IMR-90 (cell line): ENCODE measurements around the gene INHBE. TPM values are rescaled to one million over a fixed set of nuclear protein-coding genes. Genes with fewer than 3 reads are reported as not detected.

ENCODE experiments used
- ATAC-seq: fragments of 200-7000 bp; cut with Tn5 transposase; 2 replicates; pipeline ENCODE4 v1.9.1; 2020; ENCODE audit warnings: low read depth, mild to moderate bottlenecking, moderate library complexity
- BruUV-seq: library from RNA; stranded (reverse); fragments of 400-500 nt; replicated peaks from 2 replicates; lab custom pipeline; 2021; lab: Mats Ljungman, UMichigan
- CTCF ChIA-PET: fragments of 300-600 bp; formaldehyde crosslinking; extraction: SDS; loops from one replicate; lab custom pipeline; 2021; ENCODE audit warnings: antibody characterized with exemption; lab: Yijun Ruan, JAX
- POLR2A ChIA-PET: fragments of 300-600 bp; sonication (Branson Sonifier 250); formaldehyde crosslinking; loops from one replicate; lab custom pipeline; 2022; ENCODE audit warnings: antibody characterized with exemption; ENCODE audit not compliant: unreplicated experiment; lab: Charles Lee
- DNase-seq: peaks from one replicate; pipeline ENCODE4 v3.0.0; 2013
- H2AFZ ChIP-seq: replicated peaks from 2 replicates; pipeline ENCODE3; 2013; ENCODE audit warnings: low read length, mild to moderate bottlenecking; ENCODE audit not compliant: poor library complexity
- H2AK5ac ChIP-seq: 2 replicates; pipeline ENCODE4 v1.6.1; 2013; ENCODE audit warnings: low read depth, low read length, inconsistent platforms
- H2AK9ac ChIP-seq: replicated peaks from 2 replicates; pipeline ENCODE3; 2013; ENCODE audit warnings: mild to moderate bottlenecking, low read depth, low read length, moderate library complexity; ENCODE audit not compliant: poor library complexity
- H2BK120ac ChIP-seq: 2 replicates; pipeline ENCODE4 v1.6.1; 2013; ENCODE audit warnings: low read depth, low read length, inconsistent platforms
- H2BK15ac ChIP-seq: 3 replicates; pipeline ENCODE4 v1.6.1; 2013; ENCODE audit warnings: low read depth, low read length, inconsistent platforms
- H2BK20ac ChIP-seq: 2 replicates; pipeline ENCODE4 v1.6.1; 2013; ENCODE audit warnings: low read depth, mild to moderate bottlenecking, inconsistent platforms, low read length, moderate library complexity
- H2BK5ac ChIP-seq: 2 replicates; pipeline ENCODE4 v1.6.1; 2013; ENCODE audit warnings: mild to moderate bottlenecking, low read depth, low read length, inconsistent platforms; ENCODE audit not compliant: poor library complexity, severe bottlenecking
- H3K14ac ChIP-seq: replicated peaks from 2 replicates; pipeline ENCODE4 v1.6.1; 2013; ENCODE audit warnings: low read depth, low read length, inconsistent platforms
- H3K18ac ChIP-seq: 2 replicates; pipeline ENCODE4 v1.6.1; 2013; ENCODE audit warnings: low read depth, low read length, control low read depth
- H3K23ac ChIP-seq: 2 replicates; pipeline ENCODE4 v1.6.1; 2013; ENCODE audit warnings: low read depth, low read length, inconsistent platforms
- H3K27ac ChIP-seq: 2 replicates; pipeline ENCODE4 v1.5.1; 2013; ENCODE audit warnings: mild to moderate bottlenecking, control low read depth, low read length; ENCODE audit not compliant: insufficient read depth
- H3K27me3 ChIP-seq: 2 replicates; pipeline ENCODE4 v1.6.1; 2013; ENCODE audit warnings: low read length; ENCODE audit not compliant: control insufficient read depth, insufficient read depth
- H3K36me3 ChIP-seq: 2 replicates; pipeline ENCODE4 v1.6.1; 2013; ENCODE audit warnings: low read length, mixed read lengths; ENCODE audit not compliant: control insufficient read depth, insufficient read depth
- H3K4ac ChIP-seq: 2 replicates; pipeline ENCODE4 v1.6.1; 2013; ENCODE audit warnings: low read depth, low read length, inconsistent platforms
- H3K4me1 ChIP-seq: 2 replicates; pipeline ENCODE4 v1.6.1; 2013; ENCODE audit warnings: low read length, mixed read lengths; ENCODE audit not compliant: control insufficient read depth, insufficient read depth
- H3K4me2 ChIP-seq: 2 replicates; pipeline ENCODE4 v1.6.1; 2013; ENCODE audit warnings: low read depth, mild to moderate bottlenecking, control low read depth, low read length, moderate library complexity
- H3K4me3 ChIP-seq: 2 replicates; pipeline ENCODE4 v1.5.1; 2013; ENCODE audit warnings: low read depth, mild to moderate bottlenecking, control low read depth, low read length, moderate library complexity; ENCODE audit not compliant: insufficient read depth
- H3K56ac ChIP-seq: 2 replicates; pipeline ENCODE4 v1.6.1; 2013; ENCODE audit warnings: low read length, inconsistent platforms; ENCODE audit not compliant: insufficient read depth; ENCODE audit errors: extremely low read depth
- H3K79me1 ChIP-seq, 2 experiments: 2 replicates each; pipeline ENCODE4 v1.6.1; 2013; ENCODE audit warnings: low read length in 2 of 2, inconsistent platforms in 1 of 2, low read depth in 1 of 2
- H3K9ac ChIP-seq: 2 replicates; pipeline ENCODE4 v1.6.1; 2013; ENCODE audit warnings: low read depth, low read length, control low read depth
- H3K9me1 ChIP-seq: 2 replicates; pipeline ENCODE4 v1.6.1; 2013; ENCODE audit warnings: low read length, inconsistent platforms; ENCODE audit not compliant: insufficient read depth
- H3K9me3 ChIP-seq: 2 replicates; pipeline ENCODE4 v1.6.1; 2013; ENCODE audit warnings: low read length; ENCODE audit not compliant: control insufficient read depth, insufficient read depth
- H4K20me1 ChIP-seq: 2 replicates; pipeline ENCODE4 v1.6.1; 2013; ENCODE audit warnings: low read length, inconsistent platforms; ENCODE audit not compliant: insufficient read depth
- H4K5ac ChIP-seq: 2 replicates; pipeline ENCODE4 v1.6.1; 2013; ENCODE audit warnings: mild to moderate bottlenecking, low read depth, low read length, control low read depth
- H4K8ac ChIP-seq, 2 experiments: 2 replicates each; pipeline ENCODE4 v1.6.1; 2013; ENCODE audit warnings: low read depth in 2 of 2, low read length in 2 of 2, control low read depth in 1 of 2, inconsistent platforms in 1 of 2
- H4K91ac ChIP-seq: 2 replicates; pipeline ENCODE4 v1.6.1; 2013; ENCODE audit warnings: low read depth, low read length, inconsistent platforms; ENCODE audit not compliant: insufficient read depth
- BHLHE40 ChIP-seq: fragments of 150-350 bp; IDR thresholded peaks from 2 replicates; pipeline ENCODE4 v1.6.1; 2016; ENCODE audit warnings: mild to moderate bottlenecking, low read depth, low read length
- CEBPB ChIP-seq: IDR thresholded peaks from 2 replicates; pipeline ENCODE4 v1.6.1; 2012; ENCODE audit warnings: low read depth, low read length, improper control_type of control experiment
- FOS ChIP-seq: fragments of 150-350 bp; IDR thresholded peaks from 2 replicates; pipeline ENCODE4 v1.6.1; 2016; ENCODE audit warnings: low read depth, low read length
- POLR2A ChIP-seq: IDR thresholded peaks from 2 replicates; pipeline ENCODE4 v1.6.1; 2012; ENCODE audit warnings: mild to moderate bottlenecking, low read depth, low read length
- RAD21 ChIP-seq: IDR thresholded peaks from 2 replicates; pipeline ENCODE4 v1.6.1; 2012; ENCODE audit warnings: low read length, improper control_type of control experiment
- RFX5 ChIP-seq: IDR thresholded peaks from 2 replicates; pipeline ENCODE4 v1.8.0; 2012; ENCODE audit warnings: low read depth, mild to moderate bottlenecking, low read length, moderate library complexity
- SMC3 ChIP-seq: fragments of 150-350 bp; IDR thresholded peaks from 2 replicates; pipeline ENCODE4 v1.6.1; 2016; ENCODE audit warnings: low read depth, mild to moderate bottlenecking, antibody characterized with exemption, low read length, moderate library complexity
- USF2 ChIP-seq: fragments of 150-350 bp; IDR thresholded peaks from 2 replicates; pipeline ENCODE4 v1.6.1; 2017; ENCODE audit warnings: mild to moderate bottlenecking, antibody characterized with exemption, low read length, low read depth
- WGBS, 2 experiments: methylation state at CpG; one replicate each; pipeline versions ENCODE4 v1.1.5 to v1.1.7; 2013; ENCODE audit warnings: missing lambda C conversion rate in 2 of 2; ENCODE audit not compliant: insufficient read length in 1 of 2; ENCODE audit errors: extremely low coverage in 2 of 2; 5-methylcytosine and 5-hydroxymethylcytosine counted together
- dilution Hi-C: fragments of 300-500 bp; cut with HindIII; formaldehyde crosslinking; loops from one replicate; pipeline ENCODE4 v1.14.3; 2018; ENCODE audit warnings: low sequenced_read_pairs; ENCODE audit not compliant: unreplicated experiment
- in situ Hi-C: fragments of 300-500 bp; cut with MboI; formaldehyde crosslinking; loops from 3 replicates; pipeline ENCODE4 v1.14.3; 2019; ENCODE audit warnings: low sequenced_read_pairs, inconsistent platforms, mixed read lengths
- intact Hi-C: fragments of 100-400 bp; cut with micrococcal nuclease; formaldehyde crosslinking; loops from 2 replicates; pipeline ENCODE4 v1.10.0; 2022
- polyA plus RNA-seq, 3 experiments: library from polyadenylated mRNA; depleted of rRNA; stranded (reverse); fragments of >200 nt; gene quantifications; 2 replicates each; pipeline ENCODE4 v1.2.3, GENCODE V29; 2012; ENCODE audit warnings: low replicate concordance in 1 of 3
- total RNA-seq: library from RNA; depleted of rRNA; stranded (reverse); fragments of >200 nt; gene quantifications from 2 replicates; pipeline ENCODE4 v1.2.3, GENCODE V29; 2012
- TF ChIP-seq, protein P1 (sequence below): conservative IDR thresholded peaks from 2 replicates; pipeline ENCODE4 v1.5.1; 2012; ENCODE audit warnings: mild to moderate bottlenecking, low read depth, low read length, improper control_type of control experiment

INHBE gene
- total and polyA plus RNA-seq, 2 of the 4 experiments (the other 2 are of a cell fraction): 0.90 to 1.7 TPM

DNA sequence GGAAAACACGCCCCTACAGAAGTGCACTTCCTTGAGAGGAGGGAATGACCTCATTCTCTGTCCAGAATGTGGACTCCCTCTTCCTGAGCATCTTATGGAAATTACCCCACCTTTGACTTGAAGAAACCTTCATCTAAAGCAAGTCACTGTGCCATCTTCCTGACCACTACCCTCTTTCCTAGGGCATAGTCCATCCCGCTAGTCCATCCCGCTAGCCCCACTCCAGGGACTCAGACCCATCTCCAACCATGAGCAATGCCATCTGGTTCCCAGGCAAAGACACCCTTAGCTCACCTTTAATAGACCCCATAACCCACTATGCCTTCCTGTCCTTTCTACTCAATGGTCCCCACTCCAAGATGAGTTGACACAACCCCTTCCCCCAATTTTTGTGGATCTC, 5.0 kb upstream of the INHBE start:
- Histone ChIP-seq H2AFZ (no peak overlapping the region), H3K56ac (no peak overlapping the region), H2BK20ac (no peak overlapping the region), H4K91ac (no peak overlapping the region), H4K5ac (no peak overlapping the region), H2AK9ac (no peak overlapping the region), H3K27ac (no peak overlapping the region), H3K18ac (no peak overlapping the region), H3K4me2 (no peak overlapping the region), H2BK5ac (no peak overlapping the region), H4K20me1 (no peaks in the 10 kb centered on the region), H3K4me1 (peaks cover 21% of the 10 kb centered on the region), H3K79me1 (peaks cover 0 to 10% of the 10 kb centered on the region in 2 experiments; a peak in 1 of 4 replicates), H3K4ac (no peak overlapping the region), H3K36me3 (no peaks in the 10 kb centered on the region), H3K14ac (no peak overlapping the region), H2BK15ac (no peak overlapping the region; the same call in 2 of the 3 replicates), H3K9me1 (peaks cover 18% of the 10 kb centered on the region), H3K27me3 (no peaks in the 10 kb centered on the region), H2AK5ac (no peak overlapping the region), H2BK120ac (no peak overlapping the region), H3K9me3 (no peaks in the 10 kb centered on the region), H3K23ac (no peak overlapping the region), H3K4me3 (no peak overlapping the region), H3K9ac (no peak overlapping the region), H4K8ac (no peak overlapping the region)
- ATAC-seq (no peak), DNase-seq (no peak)
- 48% methylated on average over 2 of the region's 3 CpGs; no CpG with 5 or more reads in 1 of the 2 experiments for WGBS, 2 experiments
- intact Hi-C loops (loop anchor here (5.0 kb wide), 1 partner anchor 78 kb away; no protein-coding TSS in a partner anchor), dilution Hi-C loops (no loop called here), in situ Hi-C loops (loop anchor here (5.0 kb wide), 2 partner anchors 138 to 183 kb away; no protein-coding TSS in a partner anchor)
- BruUV-seq: no TSS peak
- CTCF ChIA-PET: no interaction called here
- TF ChIP-seq RAD21 (no peak), USF2 (no peak), POLR2A (no peak), SMC3 (no peak), RFX5 (no peak), BHLHE40 (no peak), FOS (no peak), CEBPB (no peak)
- TF ChIP-seq, protein P1, sequence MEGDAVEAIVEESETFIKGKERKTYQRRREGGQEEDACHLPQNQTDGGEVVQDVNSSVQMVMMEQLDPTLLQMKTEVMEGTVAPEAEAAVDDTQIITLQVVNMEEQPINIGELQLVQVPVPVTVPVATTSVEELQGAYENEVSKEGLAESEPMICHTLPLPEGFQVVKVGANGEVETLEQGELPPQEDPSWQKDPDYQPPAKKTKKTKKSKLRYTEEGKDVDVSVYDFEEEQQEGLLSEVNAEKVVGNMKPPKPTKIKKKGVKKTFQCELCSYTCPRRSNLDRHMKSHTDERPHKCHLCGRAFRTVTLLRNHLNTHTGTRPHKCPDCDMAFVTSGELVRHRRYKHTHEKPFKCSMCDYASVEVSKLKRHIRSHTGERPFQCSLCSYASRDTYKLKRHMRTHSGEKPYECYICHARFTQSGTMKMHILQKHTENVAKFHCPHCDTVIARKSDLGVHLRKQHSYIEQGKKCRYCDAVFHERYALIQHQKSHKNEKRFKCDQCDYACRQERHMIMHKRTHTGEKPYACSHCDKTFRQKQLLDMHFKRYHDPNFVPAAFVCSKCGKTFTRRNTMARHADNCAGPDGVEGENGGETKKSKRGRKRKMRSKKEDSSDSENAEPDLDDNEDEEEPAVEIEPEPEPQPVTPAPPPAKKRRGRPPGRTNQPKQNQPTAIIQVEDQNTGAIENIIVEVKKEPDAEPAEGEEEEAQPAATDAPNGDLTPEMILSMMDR: no peak
- POLR2A ChIA-PET: no interaction called here
